Hepatocyte (in vitro differentiated cells): ENCODE data around the gene ING4.

ENCODE experiments used
- CTCF ChIP-seq: fragments of 200-600 bp; sonication (generic); IDR thresholded peaks from 2 replicates; pipeline ENCODE4 v1.5.1; 2016; ENCODE audit warnings: antibody characterized with exemption, mild to moderate bottlenecking; ENCODE audit not compliant: poor library complexity
- EZH2 ChIP-seq: fragments of 200-600 bp; sonication (generic); IDR thresholded peaks from 2 replicates; pipeline ENCODE4 v1.6.1; 2016; ENCODE audit warnings: antibody characterized with exemption, mild to moderate bottlenecking, borderline replicate concordance

- TF ChIP-seq CTCF (no peak), EZH2 (no peak)
These were observed 28.6 kb upstream of the ING4 start for GRCh38 chr12:6691473-6691872.
